ENCODE data around the gene IL12B.

GRCh38 chr5:159322180-159322579 is 8.1 kb downstream of the IL12B start:
- TF ChIP-seq CTCF (IDR thresholded peaks at IDR 0.05; ENCODE audit: low read depth, low read length, missing input control) (no peak), MAX (IDR thresholded peaks at IDR 0.05) (no peak), TAF1 (conservative IDR thresholded peaks at IDR 0.05) (no peak), ATF3 (IDR thresholded peaks at IDR 0.05) (no peak), JUND (IDR thresholded peaks at IDR 0.05) (no peak), SP1 (IDR thresholded peaks at IDR 0.05) (no peak)

Measured in liver (tissue), 3 donors.